Sigmoid colon (tissue), 7 donors: ENCODE results near the gene STARD13. TPM values are rescaled to one million over a fixed set of nuclear protein-coding genes. Genes with fewer than 3 reads are reported as not detected.

Source experiments
- DNase-seq: peaks from one replicate; pipeline ENCODE4 v3.0.0-alpha.2; 2019
- H3K27ac ChIP-seq, 4 donors: fragments of 200-600 bp; sonication (generic); one replicate each; pipeline ENCODE4 v1.5.1; 2016 to 2019; ENCODE audit warnings: mild to moderate bottlenecking in 1 of 4
- H3K27me3 ChIP-seq, 3 donors: fragments of 200-600 bp; sonication (generic); one replicate each; pipeline ENCODE4 v1.5.1; 2019; ENCODE audit warnings: mild to moderate bottlenecking in 1 of 3
- H3K36me3 ChIP-seq, 4 donors: fragments of 200-600 bp; sonication (generic); one replicate each; pipeline ENCODE4 v1.5.1; 2016 to 2019
- H3K4me1 ChIP-seq, 4 donors: fragments of 200-600 bp; sonication (generic); one replicate each; pipeline ENCODE4 v1.5.1; 2017 to 2019
- H3K4me3 ChIP-seq, 4 donors: fragments of 200-600 bp; sonication (generic); one replicate each; pipeline ENCODE4 v1.5.1; 2017 to 2019; ENCODE audit warnings: mild to moderate bottlenecking in 2 of 4, moderate library complexity in 1 of 4
- H3K9me3 ChIP-seq, 4 donors: fragments of 200-600 bp in 3 of 4; sonication (generic) in 3 of 4; one replicate each; pipeline versions ENCODE4 v1.5.1 to v1.6.1; 2013 to 2019
- CTCF ChIP-seq, 4 experiments: fragments of 450-650 bp in 3 of 4; fragments of 200-600 bp in 1 of 4; IDR thresholded peaks; one replicate each; pipeline ENCODE4 v1.5.1; 2016 to 2019; ENCODE audit warnings: antibody characterized with exemption in 4 of 4, mild to moderate bottlenecking in 3 of 4, moderate library complexity in 2 of 4
- EP300 ChIP-seq, 4 donors: sonication (generic); formaldehyde crosslinking; IDR thresholded peaks; one replicate each; pipeline ENCODE4 v1.6.1; 2017; ENCODE audit warnings: antibody characterized with exemption in 4 of 4
- POLR2A ChIP-seq, 2 donors: fragments of 450-650 bp; IDR thresholded peaks; one replicate each; pipeline ENCODE4 v1.6.1; 2016; ENCODE audit warnings: antibody characterized with exemption in 2 of 2, mild to moderate bottlenecking in 2 of 2, moderate library complexity in 2 of 2
- POLR2AphosphoS5 ChIP-seq, 4 donors: sonication (generic); formaldehyde crosslinking; IDR thresholded peaks; one replicate each; pipeline ENCODE4 v1.6.1; 2017; ENCODE audit warnings: antibody characterized with exemption in 4 of 4
- WGBS, 2 donors: extraction: QIAGEN DNeasy Blood & Tissue Kit; methylation state at CpG; one replicate each; pipeline ENCODE4 v1.1.7; 2013; 5-methylcytosine and 5-hydroxymethylcytosine counted together
- intact Hi-C: fragments of 100-400 bp; cut with DNase I; formaldehyde crosslinking; loops from one replicate; pipeline ENCODE4 v1.15.1; 2023
- polyA plus RNA-seq, 3 donors: library from polyadenylated mRNA; stranded (reverse); fragments of 200-250 nt; gene quantifications; one replicate each; pipeline ENCODE4 v1.2.3, GENCODE V29; 2013
- total RNA-seq, 4 donors: library from RNA; depleted of rRNA; stranded (reverse); fragments of >200 nt; gene quantifications; one replicate each; pipeline ENCODE4 v1.1.0, GENCODE V29; 2016
- donor health status: healthy with polysubstance abuse.
- donor health status: Bipolar disorder and iron deficiency.
- donor health status: healthy.

Gene STARD13
- total and polyA plus RNA-seq, 7 donors = 3.7 to 102 (median 66.7) TPM

- intact Hi-C loops = no loop called here
- no peak for DNase-seq
- TF ChIP-seq EP300 (IDR thresholded peaks at IDR 0.05) (no peak), CTCF (IDR thresholded peaks at IDR 0.05) (no peak), POLR2A (IDR thresholded peaks at IDR 0.05) (no peak), POLR2AphosphoS5 (IDR thresholded peaks at IDR 0.05) (no peak)
- Histone ChIP-seq H3K36me3 (peaks cover 0 to 17% (median 0%) of the 10 kb centered on the region in 4 donors), H3K27ac (peak overlapping the region in 2 of 4 donors; percentile 34 to 37), H3K27me3 (no peaks in the 10 kb centered on the region), H3K4me1 (peaks cover 0 to 49% (median 37%) of the 10 kb centered on the region in 4 donors), H3K9me3 (no peaks in the 10 kb centered on the region), H3K4me3 (no peak overlapping the region)
- WGBS, 2 donors = 90 to 93% methylated on average over 5 of the region's 5 CpGs
Observed at GRCh38 chr13:33150662-33151061, 134.9 kb downstream of the STARD13 start.

- intact Hi-C loops = no loop called here
- Histone ChIP-seq H3K4me3 (no peak overlapping the region), H3K36me3 (peaks cover 0 to 15% (median 0%) of the 10 kb centered on the region in 4 donors), H3K4me1 (peaks cover 0 to 54% (median 39%) of the 10 kb centered on the region in 4 donors), H3K9me3 (no peaks in the 10 kb centered on the region), H3K27me3 (no peaks in the 10 kb centered on the region), H3K27ac (peak overlapping the region in 1 of 4 donors; percentile 34)
- 42 to 66% methylated on average over 1 of the region's 1 CpG for WGBS, 2 donors
- no peak for DNase-seq
- TF ChIP-seq POLR2AphosphoS5 (IDR thresholded peaks at IDR 0.05) = no peak
- TF ChIP-seq POLR2A (IDR thresholded peaks at IDR 0.05) = no peak
- no peak for TF ChIP-seq EP300 (IDR thresholded peaks at IDR 0.05)
Observed at GRCh38 chr13:33150126-33150525, 135.4 kb downstream of the STARD13 start.

- DNase-seq = no peak
- Histone ChIP-seq H3K4me1 (peaks cover 0 to 50% (median 28%) of the 10 kb centered on the region in 4 donors), H3K36me3 (peaks cover 0 to under 1% (median 0%) of the 10 kb centered on the region in 4 donors), H3K4me3 (no peak overlapping the region), H3K9me3 (no peaks in the 10 kb centered on the region), H3K27ac (no peak overlapping the region), H3K27me3 (no peaks in the 10 kb centered on the region)
- 97% methylated on average over 3 of the region's 3 CpGs for WGBS, 2 donors
- TF ChIP-seq EP300 (IDR thresholded peaks at IDR 0.05) (no peak), POLR2A (IDR thresholded peaks at IDR 0.05) (no peak), POLR2AphosphoS5 (IDR thresholded peaks at IDR 0.05) (no peak), CTCF (IDR thresholded peaks at IDR 0.05) (no peak)
- intact Hi-C loops = no loop called here
Observed at GRCh38 chr13:33147832-33148231, 137.7 kb downstream of the STARD13 start.

GRCh38 chr13:33146843-33147611, 138.5 kb downstream of the STARD13 start:
- intact Hi-C loops = no loop called here
- peaks cover 0 to 9% (median 0%) of the 10 kb centered on the region in 4 donors for H3K36me3 ChIP-seq
- peaks cover 0 to 50% (median 27%) of the 10 kb centered on the region in 4 donors for H3K4me1 ChIP-seq
- H3K4me3 ChIP-seq = no peak overlapping the region
- no peaks in the 10 kb centered on the region for H3K9me3 ChIP-seq
- 79 to 88% methylated on average over 4 of the region's 4 CpGs for WGBS, 2 donors
- TF ChIP-seq CTCF (IDR thresholded peaks at IDR 0.05) = no peak
- TF ChIP-seq POLR2AphosphoS5 (IDR thresholded peaks at IDR 0.05) = no peak
- no peak for TF ChIP-seq EP300 (IDR thresholded peaks at IDR 0.05)
- TF ChIP-seq POLR2A (IDR thresholded peaks at IDR 0.05) = no peak
- H3K27ac ChIP-seq = no peak overlapping the region
- DNase-seq = no peak
- H3K27me3 ChIP-seq = no peaks in the 10 kb centered on the region

- H3K4me1 ChIP-seq = peaks cover 0 to 49% (median 16%) of the 10 kb centered on the region in 4 donors
- intact Hi-C loops = no loop called here
- whole genome bisulfite sequencing, 2 donors = 89 to 95% methylated on average over 4 of the region's 4 CpGs
- no peaks in the 10 kb centered on the region for H3K27me3 ChIP-seq
- no peak for DNase-seq
- no peak for TF ChIP-seq POLR2A (IDR thresholded peaks at IDR 0.05)
- TF ChIP-seq POLR2AphosphoS5 (IDR thresholded peaks at IDR 0.05) = no peak
- H3K27ac ChIP-seq = peak overlapping the region in 2 of 4 donors; percentile 12
- no peak overlapping the region for H3K4me3 ChIP-seq
- H3K36me3 ChIP-seq = peaks cover 0 to 22% (median 0%) of the 10 kb centered on the region in 4 donors
- H3K9me3 ChIP-seq = no peaks in the 10 kb centered on the region
Observed at GRCh38 chr13:33145667-33146066, 139.9 kb downstream of the STARD13 start.
